Measurements from ENCODE around the gene CNEP1R1. TPM values are rescaled to one million over a fixed set of nuclear protein-coding genes. Genes with fewer than 3 reads are reported as not detected.

Gene CNEP1R1, protein sequence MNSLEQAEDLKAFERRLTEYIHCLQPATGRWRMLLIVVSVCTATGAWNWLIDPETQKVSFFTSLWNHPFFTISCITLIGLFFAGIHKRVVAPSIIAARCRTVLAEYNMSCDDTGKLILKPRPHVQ
- total RNA-seq (10 to 100 TPM; 21.2 to 23.6 TPM), polyA plus RNA-seq (22.8 TPM)

- POLR2A ChIA-PET = interaction anchor here (0.6 to 2.0 kb wide), 6 partner anchors 41 to 781 kb away, joined by 3 to 10 read pairs (median 4); partner anchors contain the start of gene HEATR3
- peaks cover 0 to 19% (median 2%) of the 10 kb centered on the region in 3 donors for H3K36me3 Mint-ChIP-seq
- peak within 1 kb of the TSS; percentile 89 to 98 (median 94) for H3K27ac Mint-ChIP-seq
- H3K27me3 Mint-ChIP-seq = peaks cover 0 to 4% of the 10 kb centered on the region in 2 donors
- H3K4me3 Mint-ChIP-seq = peak within 1 kb of the TSS; percentile 88 to 99 (median 97)
- Histone ChIP-seq H3K36me3 (ENCODE audit: insufficient read depth, low read length) (peaks cover 6% of the 10 kb centered on the region), H3K9me3 (ENCODE audit: low read length) (no peaks in the 10 kb centered on the region), H3K27me3 (ENCODE audit: insufficient read depth, low read length, poor library complexity, severe bottlenecking) (no peaks in the 10 kb centered on the region), H3K4me1 (ENCODE audit: insufficient read depth, low read length) (peaks cover 13% of the 10 kb centered on the region), H3K4me3 (ENCODE audit: low read length) (peak within 1 kb of the TSS; percentile 86), H3K27ac (ENCODE audit: low read depth, low read length) (peak within 1 kb of the TSS; percentile 71)
- CTCF ChIA-PET = interaction anchor here (0.5 to 3.0 kb wide), 52 partner anchors 8 to 781 kb away, joined by 3 to 43 read pairs (median 4); partner anchors contain the start of genes CYLD and HEATR3
- H3K9me3 Mint-ChIP-seq = no peaks in the 10 kb centered on the region
- H3K4me1 Mint-ChIP-seq = peaks cover 24 to 50% (median 40%) of the 10 kb centered on the region in 3 donors
- DNase-seq = peak; percentile 85 to 95 (median 94)
Observed at GRCh38 chr16:50024684-50025536, at the start of gene CNEP1R1. CNEP1R1 (plus strand) TSS chr16:50025225; CDS start chr16:50025316, 91 bp downstream.

DNA sequence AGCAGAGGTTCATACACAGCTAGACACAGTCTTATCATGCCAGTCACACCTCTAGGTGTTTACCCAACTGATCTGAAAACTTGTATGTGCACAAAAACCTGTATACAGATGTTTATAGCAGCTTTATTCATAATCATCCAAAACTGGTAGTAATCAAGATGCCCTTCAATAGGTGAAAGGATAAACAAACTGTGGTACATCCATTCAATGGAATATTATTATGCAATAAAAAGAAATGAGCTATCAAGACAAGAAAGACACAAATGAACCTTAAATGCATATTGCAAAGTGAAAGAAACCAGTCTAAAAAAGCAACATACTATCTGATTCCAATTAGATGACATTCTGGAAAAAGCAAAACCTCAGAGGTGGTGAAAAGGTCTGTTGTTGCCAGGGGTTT lies 47.6 kb upstream of the CNEP1R1 start:
- POLR2A ChIA-PET = no interaction called here
- DNase-seq = no peak
- Mint-ChIP-seq H3K9me3 (peaks cover 0 to 6% (median 4%) of the 10 kb centered on the region in 5 donors), H3K36me3 (no peaks in the 10 kb centered on the region), H3K4me1 (no peaks in the 10 kb centered on the region), H3K4me3 (no peak overlapping the region), H3K27ac (no peak overlapping the region), H3K27me3 (peaks cover 8 to 13% of the 10 kb centered on the region in 2 donors)
- CTCF ChIA-PET = no interaction called here
- no peak overlapping the region for H3K27ac ChIP-seq (ENCODE audit: low read depth, low read length)
- H3K9me3 ChIP-seq (ENCODE audit: low read length) = no peaks in the 10 kb centered on the region
- H3K27me3 ChIP-seq (ENCODE audit: insufficient read depth, low read length, poor library complexity, severe bottlenecking) = no peaks in the 10 kb centered on the region
- no peaks in the 10 kb centered on the region for H3K36me3 ChIP-seq (ENCODE audit: insufficient read depth, low read length)
- H3K4me3 ChIP-seq (ENCODE audit: low read length) = no peak overlapping the region
- no peaks in the 10 kb centered on the region for H3K4me1 ChIP-seq (ENCODE audit: insufficient read depth, low read length)

GRCh38 chr16:49978569-49979326 lies 46.3 kb upstream of the CNEP1R1 start:
- no peak for DNase-seq
- no peaks in the 10 kb centered on the region for H3K36me3 Mint-ChIP-seq
- H3K27me3 ChIP-seq (ENCODE audit: insufficient read depth, low read length, poor library complexity, severe bottlenecking) = no peaks in the 10 kb centered on the region
- H3K4me3 Mint-ChIP-seq = no peak overlapping the region
- H3K4me1 ChIP-seq (ENCODE audit: insufficient read depth, low read length) = no peaks in the 10 kb centered on the region
- peaks cover 0 to 6% (median 4%) of the 10 kb centered on the region in 5 donors for H3K9me3 Mint-ChIP-seq
- no peaks in the 10 kb centered on the region for H3K4me1 Mint-ChIP-seq
- POLR2A ChIA-PET = no interaction called here
- no peaks in the 10 kb centered on the region for H3K36me3 ChIP-seq (ENCODE audit: insufficient read depth, low read length)
- H3K9me3 ChIP-seq (ENCODE audit: low read length) = no peaks in the 10 kb centered on the region
- CTCF ChIA-PET = no interaction called here
- peaks cover 2 to 5% of the 10 kb centered on the region in 2 donors for H3K27me3 Mint-ChIP-seq
- no peak overlapping the region for H3K27ac ChIP-seq (ENCODE audit: low read depth, low read length)
- H3K4me3 ChIP-seq (ENCODE audit: low read length) = no peak overlapping the region
- H3K27ac Mint-ChIP-seq = no peak overlapping the region

GRCh38 chr16:49980166-49980565 lies 44.9 kb upstream of the CNEP1R1 start:
- no peak overlapping the region for H3K4me3 ChIP-seq (ENCODE audit: low read length)

DNA sequence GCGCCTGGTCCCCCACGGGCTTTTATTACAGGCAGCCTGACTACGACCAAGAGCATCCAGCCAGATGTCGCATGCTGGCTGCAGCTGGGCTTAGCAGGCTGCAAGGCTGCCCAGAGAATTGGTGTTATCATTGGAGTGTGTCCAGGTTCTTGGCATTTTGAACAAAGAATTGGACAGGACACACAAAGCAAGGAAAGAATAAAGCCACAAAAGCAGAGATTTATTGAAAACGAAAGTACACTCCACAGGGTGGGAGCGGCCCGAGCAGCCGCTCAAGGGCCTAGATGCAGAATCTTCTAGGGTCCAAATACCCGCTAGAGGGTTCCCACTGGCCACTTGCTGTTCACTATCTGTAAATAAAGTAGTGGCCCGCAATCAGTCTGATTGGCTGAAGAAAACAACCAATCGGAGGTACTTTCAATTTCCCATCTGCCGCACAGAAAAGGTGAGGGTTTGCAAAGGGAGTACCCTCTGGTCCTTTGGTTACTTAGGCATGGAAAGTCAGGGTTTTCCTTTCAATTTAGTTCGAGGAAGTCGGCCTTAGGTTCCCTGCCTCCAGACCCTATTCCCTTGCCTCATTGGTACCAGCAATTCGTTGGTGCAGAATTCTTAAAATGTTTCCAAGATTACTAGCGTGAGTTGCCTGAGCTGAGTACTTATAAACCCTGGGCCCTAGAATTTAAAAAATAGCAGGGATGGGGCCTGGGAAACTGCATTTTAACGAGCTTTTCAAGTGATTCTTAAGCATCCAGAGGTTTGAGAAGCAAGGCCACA lies 38.5 kb upstream of the CNEP1R1 start:
- Histone ChIP-seq H3K9me3 (ENCODE audit: low read length) (no peaks in the 10 kb centered on the region), H3K27ac (ENCODE audit: low read depth, low read length) (no peak overlapping the region), H3K4me3 (ENCODE audit: low read length) (no peak overlapping the region), H3K27me3 (ENCODE audit: insufficient read depth, low read length, poor library complexity, severe bottlenecking) (no peaks in the 10 kb centered on the region), H3K4me1 (ENCODE audit: insufficient read depth, low read length) (no peaks in the 10 kb centered on the region), H3K36me3 (ENCODE audit: insufficient read depth, low read length) (no peaks in the 10 kb centered on the region)
- Mint-ChIP-seq H3K27me3 (peaks cover 2 to 7% of the 10 kb centered on the region in 2 donors), H3K36me3 (no peaks in the 10 kb centered on the region), H3K4me3 (no peak overlapping the region), H3K27ac (no peak overlapping the region), H3K9me3 (no peaks in the 10 kb centered on the region), H3K4me1 (no peaks in the 10 kb centered on the region)
- ChIA-PET POLR2A (no interaction called here), CTCF (no interaction called here)
- DNase-seq = no peak

More at GRCh38 chr16:49980166-49980565, 44.9 kb upstream of the CNEP1R1 start:
- H3K27ac ChIP-seq (ENCODE audit: low read depth, low read length) = no peak overlapping the region
- Mint-ChIP-seq H3K4me3 (no peak overlapping the region), H3K27ac (no peak overlapping the region), H3K4me1 (no peaks in the 10 kb centered on the region), H3K27me3 (peaks cover 2 to 5% of the 10 kb centered on the region in 2 donors), H3K9me3 (peaks cover 0 to 6% (median 4%) of the 10 kb centered on the region in 5 donors), H3K36me3 (no peaks in the 10 kb centered on the region)
- H3K27me3 ChIP-seq (ENCODE audit: insufficient read depth, low read length, poor library complexity, severe bottlenecking) = no peaks in the 10 kb centered on the region
- no peaks in the 10 kb centered on the region for H3K36me3 ChIP-seq (ENCODE audit: insufficient read depth, low read length)
- ChIA-PET POLR2A (no interaction called here), CTCF (no interaction called here)
- H3K9me3 ChIP-seq (ENCODE audit: low read length) = no peaks in the 10 kb centered on the region
- no peaks in the 10 kb centered on the region for H3K4me1 ChIP-seq (ENCODE audit: insufficient read depth, low read length)
- no peak for DNase-seq

- Histone ChIP-seq H3K4me3 (ENCODE audit: low read length) (no peak overlapping the region), H3K27me3 (ENCODE audit: insufficient read depth, low read length, poor library complexity, severe bottlenecking) (no peaks in the 10 kb centered on the region), H3K36me3 (ENCODE audit: insufficient read depth, low read length) (no peaks in the 10 kb centered on the region), H3K4me1 (ENCODE audit: insufficient read depth, low read length) (no peaks in the 10 kb centered on the region), H3K9me3 (ENCODE audit: low read length) (no peaks in the 10 kb centered on the region), H3K27ac (ENCODE audit: low read depth, low read length) (no peak overlapping the region)
- H3K4me3 Mint-ChIP-seq = no peak overlapping the region
- no peak for DNase-seq
- H3K36me3 Mint-ChIP-seq = no peaks in the 10 kb centered on the region
- no peak overlapping the region for H3K27ac Mint-ChIP-seq
- peaks cover 2 to 7% of the 10 kb centered on the region in 2 donors for H3K27me3 Mint-ChIP-seq
- ChIA-PET CTCF (no interaction called here), POLR2A (no interaction called here)
- H3K4me1 Mint-ChIP-seq = no peaks in the 10 kb centered on the region
- H3K9me3 Mint-ChIP-seq = no peaks in the 10 kb centered on the region
Observed at GRCh38 chr16:49987381-49987780, 37.6 kb upstream of the CNEP1R1 start.

- no peaks in the 10 kb centered on the region for H3K9me3 ChIP-seq (ENCODE audit: low read length)
- H3K27ac ChIP-seq (ENCODE audit: low read depth, low read length) = no peak overlapping the region
- peaks cover 18 to 22% of the 10 kb centered on the region in 2 donors for H3K27me3 Mint-ChIP-seq
- no peaks in the 10 kb centered on the region for H3K36me3 Mint-ChIP-seq
- no peaks in the 10 kb centered on the region for H3K27me3 ChIP-seq (ENCODE audit: insufficient read depth, low read length, poor library complexity, severe bottlenecking)
- CTCF ChIA-PET = no interaction called here
- no peak overlapping the region for H3K4me3 Mint-ChIP-seq
- peak overlapping the region in 1 of 8 donors; percentile 49 for H3K27ac Mint-ChIP-seq
- POLR2A ChIA-PET = no interaction called here
- no peaks in the 10 kb centered on the region for H3K4me1 Mint-ChIP-seq
- no peak for DNase-seq
- no peaks in the 10 kb centered on the region for H3K9me3 Mint-ChIP-seq
- H3K4me1 ChIP-seq (ENCODE audit: insufficient read depth, low read length) = no peaks in the 10 kb centered on the region
- no peaks in the 10 kb centered on the region for H3K36me3 ChIP-seq (ENCODE audit: insufficient read depth, low read length)
- no peak overlapping the region for H3K4me3 ChIP-seq (ENCODE audit: low read length)
Observed at GRCh38 chr16:49992825-49993224, 32.2 kb upstream of the CNEP1R1 start.
